DMS79 treated with DMSO at 0.1 percent for 48 hours (cell line): ENCODE measurements around the gene MAP4.
"Not testable (repeated sequence)": the region's sequence is repeated elsewhere in the genome, so short reads cannot be mapped to it uniquely, and the experiment has no call there.

Experiments
- DNase-seq: peaks from one replicate; lab custom pipeline; 2025; lab: John Stamatoyannopoulos, UW

Gene MAP4

DNA sequence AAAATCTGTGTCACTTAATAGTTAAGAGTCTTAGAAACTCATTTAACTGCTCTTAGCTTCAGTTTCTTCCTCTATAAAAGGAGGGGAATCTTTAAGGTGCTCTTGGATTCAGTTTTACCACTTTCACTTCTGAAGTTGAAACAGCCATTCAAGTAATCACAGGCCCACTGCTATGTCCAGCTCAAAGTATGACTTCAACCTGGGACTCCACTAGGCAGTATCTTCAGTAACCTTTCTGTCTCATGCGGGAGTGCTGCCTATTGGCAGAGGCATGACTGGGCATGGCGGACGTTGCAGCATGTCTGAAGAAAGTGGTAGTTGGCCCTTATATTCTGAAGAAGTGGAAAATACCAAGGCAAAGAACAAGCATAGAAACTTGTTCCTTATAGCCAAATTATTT lies 121.0 kb downstream of the MAP4 start:
- no peak for DNase-seq

DNA sequence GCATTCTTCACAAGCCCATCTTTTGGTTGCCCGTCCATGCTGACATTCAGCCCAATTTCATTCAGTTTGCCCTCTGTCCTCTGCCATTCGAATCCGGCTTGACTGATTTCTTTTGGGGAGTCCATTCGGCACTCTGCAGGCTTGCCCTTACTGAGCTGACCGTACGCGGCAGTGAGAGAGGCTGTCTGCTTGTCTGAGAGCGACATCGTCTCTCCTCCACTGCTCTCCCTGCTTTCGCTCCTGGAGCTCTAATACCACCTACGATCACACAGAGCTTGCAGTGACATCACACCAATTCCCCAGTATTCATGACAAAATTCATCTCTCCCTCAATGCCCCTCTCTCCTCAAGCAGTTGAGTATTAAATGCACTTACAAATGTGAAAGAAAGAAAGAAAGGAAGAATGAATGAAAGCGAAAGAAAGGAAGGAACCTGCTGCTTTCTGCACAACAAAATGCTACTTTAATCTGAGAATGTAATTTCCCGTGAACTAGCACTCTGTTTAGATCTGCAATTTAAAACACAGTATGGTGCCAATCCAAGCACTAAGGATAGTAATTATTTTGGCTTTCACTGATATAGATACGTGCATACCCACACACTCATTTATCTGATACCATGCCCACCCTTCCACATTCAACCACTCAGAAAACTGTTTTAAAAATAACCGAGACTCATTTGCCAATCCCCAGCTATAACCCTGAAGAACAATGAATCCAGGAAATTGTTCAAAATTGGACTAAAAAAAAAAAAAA lies 123.8 kb downstream of the MAP4 start:
- DNase-seq, result no peak

DNA sequence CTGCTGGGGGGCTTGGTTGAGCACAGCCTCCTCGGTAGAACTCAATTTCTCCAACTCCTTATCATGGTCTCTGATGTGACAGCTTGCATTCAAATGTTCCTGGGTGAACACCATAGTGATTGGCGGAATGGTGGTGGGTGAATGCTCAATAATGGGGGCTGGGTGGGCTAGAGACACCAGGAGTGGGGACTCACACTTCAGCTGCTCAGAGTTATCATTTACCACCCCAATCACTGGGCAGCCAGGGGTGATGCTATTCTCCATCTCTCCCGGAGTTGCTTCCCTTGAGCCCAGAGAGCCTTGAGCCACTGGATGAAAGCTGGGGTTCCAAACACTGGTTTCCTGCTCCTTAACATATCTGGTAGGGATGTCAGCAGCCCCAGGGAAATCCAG lies 124.6 kb downstream of the MAP4 start:
- DNase-seq, result no peak

DNA sequence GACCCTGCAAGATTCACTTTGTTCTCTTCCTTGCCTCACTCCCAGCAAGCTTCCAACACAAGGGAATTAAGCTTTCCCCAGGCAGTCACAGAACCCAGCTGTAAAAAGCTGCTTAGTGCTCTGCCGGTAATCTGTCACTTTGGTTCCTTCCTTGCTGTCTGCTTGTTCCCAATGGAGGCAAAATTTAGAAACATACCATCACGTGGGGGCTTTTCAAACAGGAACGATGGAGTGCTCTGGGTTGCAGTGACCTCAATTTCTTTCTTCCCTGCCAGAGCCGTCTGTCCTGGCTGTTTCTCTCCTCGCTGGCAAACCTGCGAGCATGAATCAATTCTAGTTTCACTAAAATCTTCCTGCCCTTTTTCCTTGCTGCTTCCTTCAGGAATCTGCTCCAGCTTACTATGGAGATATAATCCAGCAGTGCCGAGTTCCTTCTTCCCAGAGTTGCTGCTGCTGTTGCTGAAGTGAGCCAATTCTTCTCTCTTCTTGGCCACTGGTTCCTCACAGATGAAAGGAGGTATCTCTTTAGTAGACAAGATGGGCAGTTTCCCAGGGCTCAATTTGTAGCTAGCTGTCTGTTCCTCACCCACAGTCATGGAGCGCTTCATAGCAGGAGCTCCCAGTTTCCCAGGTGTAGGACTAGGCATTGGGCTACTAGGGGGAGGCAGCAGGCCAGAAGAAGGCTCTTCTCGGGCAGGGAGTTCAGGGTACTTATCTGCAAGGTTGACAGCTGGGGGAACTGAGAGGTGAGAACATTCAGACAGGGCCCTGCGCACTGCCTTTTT lies 125.2 kb downstream of the MAP4 start:
- DNase-seq, result no peak

DNA sequence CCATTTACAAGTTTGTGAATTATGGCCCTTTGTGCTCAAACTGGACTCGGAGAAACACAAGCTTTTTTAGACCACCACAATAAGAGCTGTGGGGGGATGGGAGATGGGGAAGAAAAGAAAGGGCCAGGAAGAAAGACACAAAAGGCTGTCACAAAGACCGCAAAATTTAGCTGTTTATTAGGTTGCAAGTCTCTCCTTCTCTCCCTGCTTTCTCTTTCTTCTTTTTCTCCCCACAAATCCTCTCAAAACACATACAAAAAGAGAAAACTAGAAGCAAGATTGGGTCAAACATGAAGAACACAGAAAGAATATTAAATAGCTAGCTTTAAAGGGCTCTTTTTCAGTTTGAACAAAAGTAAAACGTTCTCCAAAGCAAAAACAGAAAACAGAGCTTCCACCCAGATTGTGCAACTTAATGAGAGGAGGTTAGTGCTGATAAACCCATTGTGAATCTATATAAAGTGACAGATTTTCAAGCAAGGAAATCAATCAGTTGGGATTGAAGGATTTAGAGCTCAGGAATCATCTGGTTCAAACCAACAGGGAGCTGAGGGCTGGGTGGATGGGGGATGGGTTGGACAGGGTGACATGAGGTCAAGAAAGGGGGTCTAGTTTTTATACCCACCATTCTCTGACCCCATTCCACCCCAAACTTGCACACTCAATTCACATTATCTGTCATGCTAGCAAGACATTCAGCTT lies 125.9 kb downstream of the MAP4 start:
- no peak for DNase-seq

DNA sequence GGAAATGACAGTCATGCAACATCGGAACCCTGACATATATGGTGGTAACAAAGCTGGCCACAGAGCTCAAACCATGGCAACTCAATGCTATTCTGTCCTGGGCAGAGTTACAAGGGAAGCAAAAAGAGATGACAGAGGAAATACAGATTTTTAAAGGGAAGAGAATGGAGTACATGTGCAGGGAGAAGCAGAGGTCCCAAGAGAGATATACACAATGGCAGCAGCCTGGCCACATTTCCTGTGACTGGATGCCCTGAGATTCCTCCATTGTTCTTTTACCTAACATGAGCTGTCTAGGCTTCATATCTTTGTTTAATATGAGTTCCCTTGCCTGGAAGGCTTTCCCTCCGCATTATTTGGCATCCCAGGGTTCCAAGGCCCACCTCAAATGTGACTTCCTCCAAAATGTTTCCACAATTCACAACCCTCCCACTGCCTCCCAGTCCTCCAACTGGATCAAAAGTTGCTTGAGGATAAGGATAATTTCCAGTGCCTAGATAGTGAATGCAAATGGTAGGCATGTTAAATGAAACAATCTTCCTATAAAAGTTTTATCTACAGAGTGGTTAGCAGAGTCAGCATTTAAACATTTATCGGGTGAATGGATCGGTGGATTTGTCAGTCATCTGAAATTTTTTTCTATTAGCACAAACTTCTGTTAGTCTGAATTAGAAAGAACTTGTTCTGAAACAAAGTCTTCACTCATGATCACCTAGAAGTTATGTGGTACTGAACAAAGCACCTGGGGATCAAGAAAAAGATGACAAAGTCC lies 127.0 kb downstream of the MAP4 start:
- DNase-seq, result no peak

DNA sequence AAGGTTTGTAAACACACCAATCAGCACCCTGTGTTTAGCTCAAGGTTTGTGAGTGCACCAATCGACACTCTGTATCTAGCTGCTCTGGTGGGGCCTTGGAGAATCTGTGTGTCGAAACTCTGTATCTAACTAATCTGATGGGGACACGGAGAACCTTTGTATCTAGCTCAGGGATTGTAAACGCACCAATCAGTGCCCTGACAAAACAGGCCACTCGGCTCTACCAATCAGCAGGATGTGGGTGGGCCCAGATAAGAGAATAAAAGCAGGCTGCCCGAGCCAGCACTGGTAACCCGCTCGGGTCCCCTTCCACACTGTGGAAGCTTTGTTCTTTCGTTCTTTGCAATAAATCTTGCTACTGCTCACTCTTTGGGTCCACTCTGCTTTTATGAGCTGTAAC lies 128.2 kb downstream of the MAP4 start:
- DNase-seq, result not testable (repeated sequence)

DNA sequence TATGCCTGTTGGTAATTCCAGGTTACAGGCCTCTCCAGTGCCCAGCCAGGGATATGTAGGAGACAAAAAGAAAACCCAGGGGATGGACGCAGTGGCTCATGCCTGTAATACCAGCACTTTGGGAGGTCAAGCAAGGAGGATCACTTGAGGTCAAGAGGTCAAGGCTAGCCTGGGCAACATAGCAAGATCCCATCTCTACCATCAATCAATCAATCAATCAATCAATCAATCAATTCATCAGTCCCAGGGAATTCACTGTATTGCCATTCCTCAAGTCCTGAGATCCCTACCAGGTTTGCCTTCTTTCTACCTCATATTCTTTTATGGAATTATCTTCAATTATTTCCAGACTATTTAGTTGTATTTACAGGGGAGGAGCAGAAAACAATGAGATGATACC lies 131.0 kb downstream of the MAP4 start:
- DNase-seq, result no peak

DNA sequence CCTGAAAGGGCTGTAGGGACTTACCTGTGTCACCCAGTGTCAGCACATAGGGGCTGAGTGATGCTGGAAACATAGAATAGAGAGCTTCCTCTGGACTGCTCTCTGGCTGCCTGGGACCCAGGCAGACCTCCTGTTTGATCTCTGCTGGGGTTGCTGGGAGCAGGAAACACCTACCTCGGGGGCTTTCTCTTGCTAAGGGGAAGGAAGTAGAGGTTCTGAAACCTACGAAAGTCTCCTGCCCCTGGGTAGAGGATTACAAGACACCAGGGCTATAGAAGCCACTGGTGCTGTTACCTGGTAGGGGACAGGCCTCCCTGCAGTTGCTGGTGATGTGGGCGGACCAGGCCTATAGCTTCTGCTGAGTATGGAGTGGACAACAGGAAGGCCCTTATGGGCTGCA lies 131.6 kb downstream of the MAP4 start:
- DNase-seq, result no peak

DNA sequence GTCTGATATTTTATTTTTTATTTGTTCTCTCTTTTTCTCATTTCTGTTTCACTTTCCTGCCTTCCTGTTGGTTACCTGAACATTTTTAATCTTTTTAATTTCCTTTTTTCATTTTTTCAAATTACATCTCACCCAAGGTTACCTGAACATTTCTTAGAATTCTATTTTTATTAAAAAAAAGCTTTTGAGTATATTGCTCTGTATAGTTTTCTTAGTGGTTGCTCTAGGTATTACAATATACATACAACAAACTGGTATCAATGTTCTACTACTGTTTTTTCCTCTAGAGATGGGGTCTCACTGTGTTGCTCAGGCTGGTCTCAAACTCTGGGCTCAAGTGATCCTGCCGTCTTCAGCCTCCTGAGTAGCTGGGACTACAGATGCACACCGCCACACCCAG lies 133.9 kb downstream of the MAP4 start:
- no peak for DNase-seq

DNA sequence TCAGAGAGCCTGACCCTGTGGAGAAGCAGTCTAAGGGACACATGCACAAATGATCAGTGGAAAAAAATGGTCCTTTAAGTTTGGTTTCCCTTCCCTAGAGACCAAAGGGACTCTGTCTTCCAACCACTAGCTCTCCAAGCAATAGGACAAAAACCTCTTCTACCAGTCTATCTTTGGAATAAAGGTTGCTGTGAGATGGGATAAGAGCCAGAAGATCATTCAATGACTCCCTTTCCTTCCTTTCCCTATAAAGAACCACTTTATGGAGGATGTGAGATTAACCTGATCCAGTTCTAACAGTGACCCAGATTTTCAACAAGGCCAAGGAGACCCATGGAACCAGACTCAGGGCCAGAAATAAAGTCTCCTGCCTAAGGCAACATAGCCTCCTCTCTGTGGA lies 138.5 kb downstream of the MAP4 start:
- DNase-seq, result no peak

DNA sequence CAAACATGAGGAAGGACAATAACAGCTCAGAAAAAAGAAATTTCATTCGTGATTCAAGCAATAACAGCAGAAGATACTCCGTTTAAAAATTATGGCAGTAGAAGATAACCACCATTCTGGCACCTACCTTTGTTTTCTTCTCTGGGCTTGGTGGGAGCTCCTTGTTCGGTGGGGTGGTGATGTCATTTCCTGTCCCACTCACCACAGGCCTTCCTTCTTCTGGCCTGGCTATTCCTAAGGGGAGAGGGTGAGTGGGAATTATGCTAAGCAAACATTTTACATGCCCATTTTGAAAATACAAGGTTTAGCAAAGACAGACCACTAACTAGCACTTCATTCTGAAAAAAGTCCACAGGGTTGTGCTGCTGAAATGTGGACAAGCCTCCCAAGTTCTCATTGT lies 138.9 kb downstream of the MAP4 start:
- no peak for DNase-seq

DNA sequence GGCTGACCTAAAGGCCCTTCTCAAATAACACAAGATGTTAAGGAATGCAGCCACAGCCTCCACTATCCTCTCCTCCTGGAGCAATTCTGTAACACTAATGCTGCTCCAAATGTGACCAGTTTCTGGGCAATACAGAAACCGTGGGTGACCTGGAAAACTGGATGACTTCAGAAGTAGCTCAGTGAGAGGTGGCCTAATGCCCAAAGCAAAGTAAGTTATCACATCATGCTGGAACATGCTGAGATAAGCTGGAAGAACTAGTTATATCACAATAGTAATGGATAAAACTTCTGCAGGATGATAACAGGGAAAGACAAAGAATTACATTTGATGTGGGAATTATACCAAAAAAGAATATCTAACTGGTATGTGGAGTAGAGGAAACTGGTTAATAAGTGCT lies 141.3 kb downstream of the MAP4 start:
- DNase-seq, result no peak

DNA sequence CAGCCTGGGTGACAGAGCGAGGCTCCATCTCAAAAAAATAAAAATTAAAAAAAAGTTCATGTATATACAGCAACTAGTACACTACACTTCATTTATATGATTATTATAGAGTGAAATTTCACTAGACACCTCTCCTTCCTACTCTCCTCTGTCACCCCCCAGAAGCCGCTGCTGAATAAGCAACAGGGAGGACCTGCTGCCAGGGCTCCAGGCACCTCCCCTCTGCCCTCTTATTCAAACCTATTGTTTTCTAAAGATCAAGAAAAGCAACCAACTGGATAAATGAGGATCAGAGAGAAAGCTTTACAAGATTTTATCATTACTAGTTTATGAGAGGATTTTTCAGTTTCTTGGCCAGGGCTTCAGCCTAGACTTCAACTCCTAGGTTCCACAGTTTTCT lies 141.8 kb downstream of the MAP4 start:
- no peak for DNase-seq

DNA sequence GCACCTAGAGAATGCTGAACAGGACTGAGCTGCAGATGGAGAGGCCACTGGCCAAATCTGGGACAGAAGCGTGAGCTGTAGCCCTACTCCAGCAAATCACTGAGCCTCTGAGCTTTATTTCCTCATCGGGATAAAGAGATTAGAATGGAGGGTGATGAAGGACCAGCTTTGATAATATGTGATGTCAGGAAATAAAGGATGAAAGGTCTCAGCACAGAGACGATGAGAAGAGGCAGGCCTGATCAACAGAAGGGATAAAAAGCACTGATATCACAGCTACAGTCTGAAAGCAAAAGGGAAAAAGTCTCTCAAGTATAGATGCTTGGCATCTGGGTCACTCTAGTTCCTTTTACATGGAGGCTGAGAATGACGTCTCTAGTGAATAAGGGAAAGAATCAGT lies 143.3 kb downstream of the MAP4 start:
- DNase-seq, result no peak

DNA sequence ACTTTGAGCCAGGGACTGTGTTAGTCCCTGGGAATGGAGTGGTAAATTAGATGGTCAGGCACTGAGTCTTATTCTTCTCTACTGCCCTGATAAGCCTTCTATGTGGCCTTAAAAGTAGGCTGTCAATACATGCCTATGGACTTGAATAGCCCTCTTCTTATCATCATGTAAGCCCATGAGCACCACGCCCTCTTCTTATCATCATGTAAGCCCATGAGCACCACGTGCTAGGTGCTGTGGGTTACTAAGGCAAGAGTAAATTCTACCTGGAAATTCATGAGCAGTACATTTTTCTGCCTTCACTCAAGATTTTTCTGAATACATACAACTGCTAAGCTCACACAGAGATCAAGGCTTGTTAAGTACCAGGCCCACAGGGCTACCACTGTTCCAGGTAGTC lies 144.8 kb downstream of the MAP4 start:
- no peak for DNase-seq

DNA sequence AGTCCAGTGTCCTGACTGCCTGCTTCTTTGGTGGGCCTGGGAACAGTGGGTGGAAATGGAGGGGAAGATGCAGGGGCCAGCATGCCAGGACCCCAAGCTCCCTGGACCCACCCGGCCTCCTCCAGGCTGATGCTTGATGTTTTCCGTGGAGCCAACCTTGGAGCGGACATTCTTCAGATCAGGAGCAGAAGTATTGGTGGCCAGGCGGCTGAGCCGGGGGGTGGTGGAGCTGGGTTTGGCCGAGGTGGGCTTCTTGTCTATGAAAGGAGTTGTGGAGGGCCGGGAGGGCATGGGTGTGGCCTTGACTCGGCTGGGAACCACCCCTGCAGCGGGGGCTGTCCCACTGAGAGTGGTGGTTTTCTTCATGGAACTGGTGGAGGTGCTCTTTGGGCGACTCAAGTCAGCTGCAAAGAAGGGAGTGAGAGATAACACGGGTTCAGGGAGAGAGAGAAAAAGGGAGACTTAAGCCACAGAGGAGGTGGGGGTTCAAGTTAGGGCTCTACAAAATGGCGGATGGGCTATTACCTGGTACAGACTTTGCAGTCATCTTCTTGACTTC lies 145.4 kb downstream of the MAP4 start:
- DNase-seq, result no peak

DNA sequence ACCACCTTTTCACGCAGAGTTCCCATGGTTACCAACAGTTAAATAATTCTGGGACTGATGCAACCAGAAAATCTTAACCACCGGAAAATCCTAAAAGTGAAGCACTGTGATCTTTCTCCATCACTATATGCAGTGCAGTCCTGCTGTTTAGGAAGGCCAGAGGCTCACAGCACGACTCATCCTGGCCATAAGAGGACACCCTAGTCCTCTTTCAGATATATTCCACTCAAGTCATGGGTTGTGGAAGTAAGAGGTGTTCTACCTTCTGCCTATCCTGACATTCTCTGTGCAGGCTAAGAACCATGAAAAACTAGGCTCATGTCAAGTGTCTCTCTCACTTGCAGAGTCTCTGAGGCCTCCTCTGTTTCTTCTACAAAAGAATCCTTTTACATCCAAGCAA lies 146.1 kb downstream of the MAP4 start:
- DNase-seq, result no peak

DNA sequence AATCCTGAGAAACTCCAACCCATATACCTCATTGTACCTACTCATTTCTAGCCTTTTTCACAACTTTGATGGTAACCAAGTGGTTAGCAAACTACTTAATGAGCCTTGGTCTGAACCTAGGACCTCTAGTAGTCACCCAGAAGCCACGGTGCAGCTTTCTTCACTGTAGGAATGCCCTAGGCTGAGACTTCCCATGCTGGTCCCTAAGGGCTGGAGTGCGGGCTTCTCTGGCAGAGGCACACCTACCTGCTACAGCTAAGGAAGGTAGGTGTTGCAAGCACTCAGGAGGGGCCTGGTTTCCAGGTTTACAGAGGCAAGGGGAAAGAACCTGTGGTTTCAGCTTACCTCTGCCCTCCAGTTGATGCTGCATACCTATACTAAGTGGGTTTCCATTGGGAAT lies 147.9 kb downstream of the MAP4 start:
- no peak for DNase-seq

DNA sequence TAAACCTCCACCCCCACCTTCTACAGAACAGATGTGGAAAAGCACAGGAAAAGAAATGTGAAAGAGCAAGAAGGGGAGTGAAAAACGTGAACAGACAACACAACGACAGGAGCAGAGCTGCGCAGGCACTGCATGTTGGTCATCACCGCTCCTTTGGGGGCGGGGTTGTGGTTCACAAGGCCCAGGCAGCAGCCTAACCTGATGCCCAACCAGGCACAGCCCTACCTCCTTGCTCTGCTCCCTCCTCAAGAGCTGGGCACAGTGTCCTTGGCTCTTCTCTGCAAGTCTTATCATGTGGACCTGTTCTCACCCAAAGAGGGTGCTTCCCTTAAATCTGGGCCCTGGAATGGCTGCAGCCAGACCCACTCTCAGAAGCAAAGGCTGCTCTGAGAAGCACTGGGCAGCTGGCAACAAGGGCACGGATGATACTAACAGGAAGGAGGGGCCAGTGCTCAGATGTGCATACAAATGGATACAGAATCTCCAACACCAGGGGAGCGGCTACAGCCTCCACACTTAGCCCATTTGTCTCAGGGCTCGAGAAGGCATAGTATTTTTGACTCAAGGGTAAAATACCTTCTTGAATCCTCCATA lies 148.7 kb downstream of the MAP4 start:
- no peak for DNase-seq

DNA sequence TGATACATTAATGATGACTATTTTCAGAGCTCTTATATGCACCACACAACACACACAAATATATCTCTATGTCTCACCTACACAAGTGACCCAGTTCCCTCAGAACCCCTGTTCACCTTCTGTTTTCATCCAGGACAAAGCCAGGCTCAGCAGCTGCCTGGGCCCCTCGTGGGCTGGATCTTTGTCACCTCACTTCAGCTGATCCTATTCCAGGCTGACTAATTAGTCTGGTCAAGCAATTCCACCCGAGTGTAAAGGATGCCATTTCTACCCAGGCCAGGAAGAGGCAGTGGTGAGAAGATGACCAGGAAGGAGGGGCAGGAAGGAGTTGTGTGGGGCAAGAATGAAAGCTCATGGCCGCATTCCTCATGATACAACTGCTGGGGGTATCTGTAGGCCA lies 151.0 kb downstream of the MAP4 start:
- DNase-seq, result no peak
